Erythroblast (primary cell): ENCODE measurements around the gene TIMM23.
"Not testable (repeated sequence)": the region's sequence is repeated elsewhere in the genome, so short reads cannot be mapped to it uniquely, and the experiment has no call there.

Experiments used
- GATA1 ChIP-seq: IDR thresholded peaks from 2 replicates; pipeline ENCODE4 v1.6.1; 2011; ENCODE audit warnings: low read depth, mild to moderate bottlenecking, control low read depth, low read length, moderate library complexity
- POLR2A ChIP-seq: IDR thresholded peaks from 2 replicates; pipeline ENCODE4 v1.6.1; 2011; ENCODE audit warnings: mild to moderate bottlenecking, low read length

DNA sequence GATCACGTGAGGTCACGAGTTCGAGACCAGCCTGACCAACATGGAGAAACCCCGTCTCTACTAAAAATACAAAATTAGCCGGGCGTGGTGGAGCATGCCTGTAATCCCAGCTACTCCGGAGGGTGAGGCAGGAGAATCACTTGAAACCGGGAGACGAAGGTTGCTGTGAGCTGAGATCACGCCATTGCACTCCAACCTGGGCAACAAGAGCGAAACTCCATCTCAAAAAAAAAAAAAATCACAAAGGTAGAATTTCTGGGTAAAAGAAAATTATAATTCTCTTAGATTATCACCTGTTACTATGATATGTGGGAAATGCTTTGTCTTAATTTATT is 77.2 kb downstream of the TIMM23 start:
- TF ChIP-seq POLR2A, GATA1: not testable (repeated sequence)
